GM10847 (cell line): ENCODE measurements around the gene TBC1D16.

Experiments used
- POLR2A ChIP-seq: IDR thresholded peaks from 2 replicates; pipeline ENCODE4 v1.6.1; 2011; ENCODE audit not compliant: insufficient read length; ENCODE audit errors: extremely low read depth

The TBC1D16 gene

GRCh38 chr17:79915850-79916430 is 119.7 kb downstream of the TBC1D16 start:
- TF ChIP-seq POLR2A: no peak

- TF ChIP-seq POLR2A: no peak
These were observed 120.6 kb downstream of the TBC1D16 start for GRCh38 chr17:79914813-79915740.

- no peak for TF ChIP-seq POLR2A
These were observed 121.5 kb downstream of the TBC1D16 start for GRCh38 chr17:79913896-79914812.

- no peak for TF ChIP-seq POLR2A
These were observed 122.2 kb downstream of the TBC1D16 start for GRCh38 chr17:79913451-79913850.

GRCh38 chr17:79912552-79913330 is 122.9 kb downstream of the TBC1D16 start:
- no peak for TF ChIP-seq POLR2A

- TF ChIP-seq POLR2A: no peak
These were observed 124.0 kb downstream of the TBC1D16 start for GRCh38 chr17:79911430-79912399.

GRCh38 chr17:79910985-79911361 is 124.7 kb downstream of the TBC1D16 start:
- TF ChIP-seq POLR2A: no peak

GRCh38 chr17:79909121-79909520 is 126.6 kb downstream of the TBC1D16 start:
- no peak for TF ChIP-seq POLR2A

- no peak for TF ChIP-seq POLR2A
These were observed 127.8 kb downstream of the TBC1D16 start for GRCh38 chr17:79907850-79908249.

- no peak for TF ChIP-seq POLR2A
These were observed 128.4 kb downstream of the TBC1D16 start for GRCh38 chr17:79907217-79907715.

- TF ChIP-seq POLR2A: no peak
These were observed 129.8 kb downstream of the TBC1D16 start for GRCh38 chr17:79905832-79906231.

GRCh38 chr17:79904865-79905264 is 130.8 kb downstream of the TBC1D16 start:
- no peak for TF ChIP-seq POLR2A

- TF ChIP-seq POLR2A: no peak
These were observed 133.4 kb downstream of the TBC1D16 start for GRCh38 chr17:79902146-79902791.
